ENCODE results near the gene CNGA3.

Gene CNGA3

DNA sequence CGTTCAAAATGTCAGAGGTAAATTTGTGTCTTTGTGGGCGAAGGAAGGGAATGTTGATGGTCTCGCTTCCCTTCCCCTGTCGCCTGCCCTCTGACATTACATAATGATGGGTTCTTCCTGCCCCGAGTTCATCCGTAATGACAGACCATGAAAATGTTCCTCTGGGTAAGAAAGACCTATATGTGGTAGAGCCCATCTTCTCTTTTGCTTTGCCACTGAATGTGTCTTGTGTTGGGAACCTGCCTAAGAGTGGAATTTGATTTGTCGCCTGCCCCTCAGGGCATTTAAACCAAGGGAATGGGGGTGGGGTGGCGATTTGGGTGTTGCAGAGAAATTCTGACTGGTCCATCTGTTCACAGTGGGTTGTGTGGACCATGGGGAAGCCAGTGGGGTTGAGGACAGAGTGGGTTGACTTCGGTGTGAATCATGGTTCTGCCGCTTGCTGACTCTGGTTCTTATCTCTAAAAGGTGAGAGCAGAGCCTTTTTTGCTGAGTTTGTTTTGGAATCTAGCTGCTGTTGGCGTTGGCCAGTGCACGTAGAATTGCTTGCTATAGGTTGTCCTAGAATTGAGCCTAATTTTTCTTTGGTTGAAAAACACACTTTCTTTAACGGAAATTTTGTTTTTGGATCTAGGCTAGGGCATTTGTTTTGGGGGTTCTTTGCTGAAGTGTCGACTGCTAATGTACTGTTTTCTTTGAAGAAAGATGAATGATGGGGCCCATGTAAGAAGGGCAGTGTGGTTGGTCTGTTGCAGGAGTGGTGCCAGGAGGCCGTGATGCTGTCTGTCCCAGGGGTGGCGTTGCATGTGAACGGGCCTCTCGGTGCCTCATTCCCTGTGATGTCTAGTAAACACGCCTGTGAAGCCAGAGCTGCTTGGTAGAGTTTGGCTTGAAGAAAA, 99.7 kb downstream of the CNGA3 start:
- peak; percentile 57 for DNase-seq

DNA sequence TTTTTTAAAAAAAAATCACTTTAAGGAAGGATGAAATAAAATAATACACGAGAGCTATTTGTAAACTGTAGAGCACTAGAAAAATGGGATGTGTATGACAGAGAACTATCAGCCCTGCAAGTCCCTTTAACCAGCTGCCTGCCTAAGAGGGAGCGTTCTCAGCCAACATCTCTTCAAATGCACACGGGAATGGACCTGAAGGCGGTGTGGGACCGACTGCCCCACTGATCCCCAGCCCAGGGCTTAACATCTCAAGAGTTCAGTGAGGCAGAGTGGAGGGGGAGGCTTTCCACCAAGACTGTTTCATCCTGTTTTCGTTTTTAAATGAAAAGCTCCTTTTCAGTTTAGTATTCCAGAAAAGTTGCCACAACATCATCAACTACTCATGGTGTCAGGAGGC, 100.6 kb downstream of the CNGA3 start:
- DNase-seq = no peak

Data from stimulated activated CD4-positive, alpha-beta T cell treated with anti-CD3 and anti-CD28 coated beads, Interleukin-4, amount 100 ng/mL, for 24 hours (primary cell).